ENCODE measurements around the gene HARS1.

DNA sequence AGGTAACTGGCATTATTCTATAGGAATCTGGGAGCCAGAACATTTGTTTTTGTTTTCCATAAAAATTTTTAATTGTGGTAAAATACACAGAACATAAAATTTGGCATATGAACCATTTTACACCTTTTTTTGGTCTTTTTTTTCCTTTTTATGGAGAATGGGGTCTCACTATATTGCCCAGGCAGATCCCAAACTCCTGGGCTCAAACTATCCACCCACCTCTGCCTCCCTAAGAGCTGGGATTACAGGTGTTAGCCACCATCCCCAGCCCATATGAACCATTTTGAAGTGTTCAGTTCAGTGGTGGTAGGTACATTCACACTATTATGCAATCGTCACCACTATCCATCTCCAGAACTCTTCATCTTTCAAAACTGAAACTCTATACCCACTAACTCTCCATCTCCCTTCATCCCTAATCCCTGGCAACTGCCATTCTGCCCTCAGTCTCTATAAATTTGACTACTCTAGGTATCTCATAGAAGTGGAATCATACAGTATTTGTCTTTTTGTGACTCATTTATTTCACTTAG is 22.5 kb upstream of the HARS1 start:
- TF ChIP-seq POLR2A (IDR thresholded peaks at IDR 0.05; ENCODE audit: low read length) (no peak), GATA1 (IDR thresholded peaks at IDR 0.05; ENCODE audit: low read depth, low read length) (no peak)
